HEK293T (cell line): ENCODE data around the gene ARID1B.

Source experiments
- ARNT ChIP-seq: fragments of 450-650 bp; IDR thresholded peaks from 2 replicates; pipeline ENCODE4 v1.6.1; 2017; ENCODE audit warnings: mild to moderate bottlenecking
- BHLHE40 ChIP-seq: fragments of 450-650 bp; IDR thresholded peaks from 2 replicates; pipeline ENCODE4 v1.6.1; 2016; ENCODE audit warnings: mild to moderate bottlenecking, moderate library complexity, borderline replicate concordance
- CTBP1 ChIP-seq: fragments of 450-650 bp; IDR thresholded peaks from 2 replicates; pipeline ENCODE4 v1.6.1; 2016; ENCODE audit warnings: borderline replicate concordance
- ELF4 ChIP-seq: fragments of 450-650 bp; IDR thresholded peaks from 2 replicates; pipeline ENCODE4 v1.6.1; 2017; ENCODE audit warnings: antibody characterized with exemption
- FOXA1 ChIP-seq: fragments of 450-650 bp; IDR thresholded peaks from 2 replicates; pipeline ENCODE4 v1.6.1; 2016; ENCODE audit warnings: mild to moderate bottlenecking
- FOXK2 ChIP-seq: fragments of 450-650 bp; IDR thresholded peaks from 2 replicates; pipeline ENCODE4 v1.6.1; 2016; ENCODE audit warnings: mild to moderate bottlenecking
- FOXM1 ChIP-seq: fragments of 450-650 bp; IDR thresholded peaks from 2 replicates; pipeline ENCODE4 v1.6.1; 2017; ENCODE audit warnings: mild to moderate bottlenecking, borderline replicate concordance
- L3MBTL2 ChIP-seq: fragments of 450-650 bp; conservative IDR thresholded peaks from 2 replicates; pipeline ENCODE4 v1.6.1; 2016; ENCODE audit warnings: mild to moderate bottlenecking
- NFRKB ChIP-seq: fragments of 450-650 bp; IDR thresholded peaks from 2 replicates; pipeline ENCODE4 v1.6.1; 2016; ENCODE audit warnings: mild to moderate bottlenecking, moderate library complexity
- SP1 ChIP-seq: fragments of 450-650 bp; IDR thresholded peaks from 2 replicates; pipeline ENCODE4 v1.6.1; 2017
- TARDBP ChIP-seq: fragments of 450-650 bp; IDR thresholded peaks from 2 replicates; pipeline ENCODE4 v1.6.1; 2016

DNA sequence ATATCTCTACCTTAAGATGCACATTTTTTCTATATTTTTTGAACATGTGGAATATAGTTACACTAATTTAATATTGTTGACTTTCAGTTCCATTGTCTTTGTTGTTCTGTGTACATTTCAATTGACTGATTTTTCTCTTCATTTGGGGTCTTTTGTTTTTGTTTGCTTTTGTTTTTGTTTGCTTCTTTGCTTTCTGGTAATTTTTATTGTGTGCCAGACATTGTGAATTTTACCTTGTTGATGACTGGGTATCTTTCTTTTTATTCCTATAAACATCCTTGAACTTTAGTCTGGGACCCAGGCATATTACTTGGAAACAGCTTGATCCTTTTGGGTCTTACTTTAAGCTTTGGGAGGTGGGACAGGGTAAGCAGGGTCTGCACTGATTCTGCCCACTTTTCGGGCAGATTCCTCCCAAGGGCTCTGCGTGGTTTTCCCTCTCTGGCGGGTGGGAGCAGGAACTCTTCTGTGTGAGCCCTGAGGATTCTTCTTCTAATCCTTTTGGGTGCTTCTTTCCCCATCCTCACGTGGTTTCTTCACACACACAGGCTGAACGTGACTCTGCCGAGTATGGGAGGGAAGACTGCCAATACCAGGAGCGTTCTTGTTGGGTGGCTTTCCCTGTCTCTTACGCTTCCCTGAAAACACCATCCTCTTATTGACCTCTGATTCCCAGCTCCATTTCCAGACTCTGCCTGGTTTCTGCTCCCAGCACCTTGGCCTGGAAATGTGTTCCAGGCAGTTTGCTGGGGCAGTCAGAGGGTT lies 200.5 kb downstream of the ARID1B start:
- TF ChIP-seq BHLHE40 = no peak
- no peak for TF ChIP-seq SP1
- no peak for TF ChIP-seq ARNT
- no peak for TF ChIP-seq FOXA1
- no peak for TF ChIP-seq NFRKB
- TF ChIP-seq L3MBTL2 = no peak
- no peak for TF ChIP-seq FOXK2
- no peak for TF ChIP-seq TARDBP
- no peak for TF ChIP-seq CTBP1
- no peak for TF ChIP-seq ELF4
- no peak for TF ChIP-seq FOXM1
